IMR-90 (cell line): Measurements from ENCODE around the gene ADAMTS9. TPM values are rescaled to one million over a fixed set of nuclear protein-coding genes. Genes with fewer than 3 reads are reported as not detected.

Experiments used
- ATAC-seq: fragments of 200-7000 bp; cut with Tn5 transposase; 2 replicates; pipeline ENCODE4 v1.9.1; 2020; ENCODE audit warnings: low read depth, mild to moderate bottlenecking, moderate library complexity
- BruUV-seq: library from RNA; stranded (reverse); fragments of 400-500 nt; replicated peaks from 2 replicates; lab custom pipeline; 2021; lab: Mats Ljungman, UMichigan
- CTCF ChIA-PET: fragments of 300-600 bp; formaldehyde crosslinking; extraction: SDS; loops from one replicate; lab custom pipeline; 2021; ENCODE audit warnings: antibody characterized with exemption; lab: Yijun Ruan, JAX
- POLR2A ChIA-PET: fragments of 300-600 bp; sonication (Branson Sonifier 250); formaldehyde crosslinking; loops from one replicate; lab custom pipeline; 2022; ENCODE audit warnings: antibody characterized with exemption; ENCODE audit not compliant: unreplicated experiment; lab: Charles Lee
- DNase-seq: peaks from one replicate; pipeline ENCODE4 v3.0.0; 2013
- H2AFZ ChIP-seq: replicated peaks from 2 replicates; pipeline ENCODE3; 2013; ENCODE audit warnings: low read length, mild to moderate bottlenecking; ENCODE audit not compliant: poor library complexity
- H2AK5ac ChIP-seq: 2 replicates; pipeline ENCODE4 v1.6.1; 2013; ENCODE audit warnings: low read depth, low read length, inconsistent platforms
- H2AK9ac ChIP-seq: replicated peaks from 2 replicates; pipeline ENCODE3; 2013; ENCODE audit warnings: mild to moderate bottlenecking, low read depth, low read length, moderate library complexity; ENCODE audit not compliant: poor library complexity
- H2BK120ac ChIP-seq: 2 replicates; pipeline ENCODE4 v1.6.1; 2013; ENCODE audit warnings: low read depth, low read length, inconsistent platforms
- H2BK15ac ChIP-seq: 3 replicates; pipeline ENCODE4 v1.6.1; 2013; ENCODE audit warnings: low read depth, low read length, inconsistent platforms
- H2BK20ac ChIP-seq: 2 replicates; pipeline ENCODE4 v1.6.1; 2013; ENCODE audit warnings: low read depth, mild to moderate bottlenecking, inconsistent platforms, low read length, moderate library complexity
- H2BK5ac ChIP-seq: 2 replicates; pipeline ENCODE4 v1.6.1; 2013; ENCODE audit warnings: mild to moderate bottlenecking, low read depth, low read length, inconsistent platforms; ENCODE audit not compliant: poor library complexity, severe bottlenecking
- H3K14ac ChIP-seq: replicated peaks from 2 replicates; pipeline ENCODE4 v1.6.1; 2013; ENCODE audit warnings: low read depth, low read length, inconsistent platforms
- H3K18ac ChIP-seq: 2 replicates; pipeline ENCODE4 v1.6.1; 2013; ENCODE audit warnings: low read depth, low read length, control low read depth
- H3K23ac ChIP-seq: 2 replicates; pipeline ENCODE4 v1.6.1; 2013; ENCODE audit warnings: low read depth, low read length, inconsistent platforms
- H3K27ac ChIP-seq: 2 replicates; pipeline ENCODE4 v1.5.1; 2013; ENCODE audit warnings: mild to moderate bottlenecking, control low read depth, low read length; ENCODE audit not compliant: insufficient read depth
- H3K27me3 ChIP-seq: 2 replicates; pipeline ENCODE4 v1.6.1; 2013; ENCODE audit warnings: low read length; ENCODE audit not compliant: control insufficient read depth, insufficient read depth
- H3K36me3 ChIP-seq: 2 replicates; pipeline ENCODE4 v1.6.1; 2013; ENCODE audit warnings: low read length, mixed read lengths; ENCODE audit not compliant: control insufficient read depth, insufficient read depth
- H3K4ac ChIP-seq: 2 replicates; pipeline ENCODE4 v1.6.1; 2013; ENCODE audit warnings: low read depth, low read length, inconsistent platforms
- H3K4me1 ChIP-seq: 2 replicates; pipeline ENCODE4 v1.6.1; 2013; ENCODE audit warnings: low read length, mixed read lengths; ENCODE audit not compliant: control insufficient read depth, insufficient read depth
- H3K4me2 ChIP-seq: 2 replicates; pipeline ENCODE4 v1.6.1; 2013; ENCODE audit warnings: low read depth, mild to moderate bottlenecking, control low read depth, low read length, moderate library complexity
- H3K4me3 ChIP-seq: 2 replicates; pipeline ENCODE4 v1.5.1; 2013; ENCODE audit warnings: low read depth, mild to moderate bottlenecking, control low read depth, low read length, moderate library complexity; ENCODE audit not compliant: insufficient read depth
- H3K56ac ChIP-seq: 2 replicates; pipeline ENCODE4 v1.6.1; 2013; ENCODE audit warnings: low read length, inconsistent platforms; ENCODE audit not compliant: insufficient read depth; ENCODE audit errors: extremely low read depth
- H3K79me1 ChIP-seq, 2 experiments: 2 replicates each; pipeline ENCODE4 v1.6.1; 2013; ENCODE audit warnings: low read length in 2 of 2, inconsistent platforms in 1 of 2, low read depth in 1 of 2
- H3K9ac ChIP-seq: 2 replicates; pipeline ENCODE4 v1.6.1; 2013; ENCODE audit warnings: low read depth, low read length, control low read depth
- H3K9me1 ChIP-seq: 2 replicates; pipeline ENCODE4 v1.6.1; 2013; ENCODE audit warnings: low read length, inconsistent platforms; ENCODE audit not compliant: insufficient read depth
- H3K9me3 ChIP-seq: 2 replicates; pipeline ENCODE4 v1.6.1; 2013; ENCODE audit warnings: low read length; ENCODE audit not compliant: control insufficient read depth, insufficient read depth
- H4K20me1 ChIP-seq: 2 replicates; pipeline ENCODE4 v1.6.1; 2013; ENCODE audit warnings: low read length, inconsistent platforms; ENCODE audit not compliant: insufficient read depth
- H4K5ac ChIP-seq: 2 replicates; pipeline ENCODE4 v1.6.1; 2013; ENCODE audit warnings: mild to moderate bottlenecking, low read depth, low read length, control low read depth
- H4K8ac ChIP-seq, 2 experiments: 2 replicates each; pipeline ENCODE4 v1.6.1; 2013; ENCODE audit warnings: low read depth in 2 of 2, low read length in 2 of 2, control low read depth in 1 of 2, inconsistent platforms in 1 of 2
- H4K91ac ChIP-seq: 2 replicates; pipeline ENCODE4 v1.6.1; 2013; ENCODE audit warnings: low read depth, low read length, inconsistent platforms; ENCODE audit not compliant: insufficient read depth
- RAD21 ChIP-seq: IDR thresholded peaks from 2 replicates; pipeline ENCODE4 v1.6.1; 2012; ENCODE audit warnings: low read length, improper control_type of control experiment
- WGBS, 2 experiments: methylation state at CpG; one replicate each; pipeline versions ENCODE4 v1.1.5 to v1.1.7; 2013; ENCODE audit warnings: missing lambda C conversion rate in 2 of 2; ENCODE audit not compliant: insufficient read length in 1 of 2; ENCODE audit errors: extremely low coverage in 2 of 2; 5-methylcytosine and 5-hydroxymethylcytosine counted together
- dilution Hi-C: fragments of 300-500 bp; cut with HindIII; formaldehyde crosslinking; loops from one replicate; pipeline ENCODE4 v1.14.3; 2018; ENCODE audit warnings: low sequenced_read_pairs; ENCODE audit not compliant: unreplicated experiment
- in situ Hi-C: fragments of 300-500 bp; cut with MboI; formaldehyde crosslinking; loops from 3 replicates; pipeline ENCODE4 v1.14.3; 2019; ENCODE audit warnings: low sequenced_read_pairs, inconsistent platforms, mixed read lengths
- intact Hi-C: fragments of 100-400 bp; cut with micrococcal nuclease; formaldehyde crosslinking; loops from 2 replicates; pipeline ENCODE4 v1.10.0; 2022
- polyA plus RNA-seq, 3 experiments: library from polyadenylated mRNA; depleted of rRNA; stranded (reverse); fragments of >200 nt; gene quantifications; 2 replicates each; pipeline ENCODE4 v1.2.3, GENCODE V29; 2012; ENCODE audit warnings: low replicate concordance in 1 of 3
- total RNA-seq: library from RNA; depleted of rRNA; stranded (reverse); fragments of >200 nt; gene quantifications from 2 replicates; pipeline ENCODE4 v1.2.3, GENCODE V29; 2012

The ADAMTS9 gene
- total and polyA plus RNA-seq, 2 of the 4 experiments (the other 2 are of a cell fraction), result 0.55 to 1.1 TPM

- in situ Hi-C loops, result no loop called here
- no peaks in the 10 kb centered on the region; the same call in 1 of the 2 replicates for H4K20me1 ChIP-seq
- no peak overlapping the region for H4K5ac ChIP-seq
- no peak overlapping the region for H2BK120ac ChIP-seq
- ChIA-PET POLR2A (no interaction called here), CTCF (no interaction called here)
- no peak overlapping the region for H2AK9ac ChIP-seq
- no peak overlapping the region for H2AFZ ChIP-seq
- WGBS, 2 experiments, result no CpG with 5 or more reads among the region's 5 CpGs
- H3K36me3 ChIP-seq, result peaks cover 12% of the 10 kb centered on the region; the same call in 1 of the 2 replicates
- dilution Hi-C loops, result no loop called here
- no peak for TF ChIP-seq RAD21
- H3K9me1 ChIP-seq, result no peaks in the 10 kb centered on the region
- no peak overlapping the region for H3K4me3 ChIP-seq
- H3K14ac ChIP-seq, result no peak overlapping the region
- H3K23ac ChIP-seq, result no peak overlapping the region
- no peak overlapping the region for H2AK5ac ChIP-seq
- no peaks in the 10 kb centered on the region for H3K9me3 ChIP-seq
- ATAC-seq (no peak), DNase-seq (no peak)
- no peak overlapping the region for H4K91ac ChIP-seq
- H2BK5ac ChIP-seq, result no peak overlapping the region
- intact Hi-C loops, result no loop called here
- H3K4me2 ChIP-seq, result no peak overlapping the region
- no peaks in the 10 kb centered on the region for H3K79me1 ChIP-seq
- H3K4ac ChIP-seq, result no peak overlapping the region
- H3K9ac ChIP-seq, result no peak overlapping the region
- H3K27me3 ChIP-seq, result no peaks in the 10 kb centered on the region
- H4K8ac ChIP-seq, result no peak overlapping the region
- H2BK20ac ChIP-seq, result no peak overlapping the region
- H2BK15ac ChIP-seq, result no peak overlapping the region
- H3K27ac ChIP-seq, result no peak overlapping the region
- H3K56ac ChIP-seq, result no peak overlapping the region
- H3K18ac ChIP-seq, result no peak overlapping the region
- peaks cover 10% of the 10 kb centered on the region; the same call in 1 of the 2 replicates for H3K4me1 ChIP-seq
- BruUV-seq, result no TSS peak
These were observed 6.8 kb downstream of the ADAMTS9 start for GRCh38 chr3:64681015-64681414.
